Osteocyte (in vitro differentiated cells): ENCODE results near the gene ERRFI1. TPM values are rescaled to one million over a fixed set of nuclear protein-coding genes. Genes with fewer than 3 reads are reported as not detected.
A peak's percentile ranks its signal among the peaks of the same experiment; 100 is the strongest.

Source experiments
- DNase-seq: peaks from one replicate; pipeline ENCODE4 v3.0.0; 2021; ENCODE audit warnings: mixed read lengths; ENCODE audit not compliant: unreplicated experiment; ENCODE audit errors: extremely low spot score
- H3K27ac Mint-ChIP-seq: one replicate; pipeline ENCODE4 v1.8.0; 2021; ENCODE audit warnings: mild to moderate bottlenecking, mixed read lengths; ENCODE audit not compliant: unreplicated experiment
- H3K27me3 Mint-ChIP-seq: one replicate; pipeline ENCODE4 v1.8.0; 2021; ENCODE audit warnings: mixed read lengths; ENCODE audit not compliant: unreplicated experiment
- H3K36me3 Mint-ChIP-seq: one replicate; pipeline ENCODE4 v1.8.0; 2021; ENCODE audit warnings: mixed read lengths; ENCODE audit not compliant: unreplicated experiment
- H3K4me1 Mint-ChIP-seq: one replicate; pipeline ENCODE4 v1.8.0; 2021; ENCODE audit warnings: mixed read lengths; ENCODE audit not compliant: unreplicated experiment
- H3K4me3 Mint-ChIP-seq: one replicate; pipeline ENCODE4 v1.8.0; 2021; ENCODE audit warnings: mild to moderate bottlenecking, moderate library complexity, mixed read lengths; ENCODE audit not compliant: unreplicated experiment
- H3K9me3 Mint-ChIP-seq: one replicate; pipeline ENCODE4 v1.8.0; 2021; ENCODE audit warnings: mixed read lengths; ENCODE audit not compliant: unreplicated experiment
- total RNA-seq: library from RNA; stranded (reverse); gene quantifications from 2 replicates; pipeline ENCODE4 v1.2.1, GENCODE V29; 2021
- TF ChIP-seq, protein P1 (sequence below): fragments of 200-600 bp; sonication (generic); IDR thresholded peaks from 2 replicates; pipeline ENCODE4 v1.5.0; 2021; ENCODE audit warnings: antibody characterized with exemption, mild to moderate bottlenecking, moderate library complexity

Gene ERRFI1
- total RNA-seq, 1 donor from 2014 or later: 96.6 TPM

DNA sequence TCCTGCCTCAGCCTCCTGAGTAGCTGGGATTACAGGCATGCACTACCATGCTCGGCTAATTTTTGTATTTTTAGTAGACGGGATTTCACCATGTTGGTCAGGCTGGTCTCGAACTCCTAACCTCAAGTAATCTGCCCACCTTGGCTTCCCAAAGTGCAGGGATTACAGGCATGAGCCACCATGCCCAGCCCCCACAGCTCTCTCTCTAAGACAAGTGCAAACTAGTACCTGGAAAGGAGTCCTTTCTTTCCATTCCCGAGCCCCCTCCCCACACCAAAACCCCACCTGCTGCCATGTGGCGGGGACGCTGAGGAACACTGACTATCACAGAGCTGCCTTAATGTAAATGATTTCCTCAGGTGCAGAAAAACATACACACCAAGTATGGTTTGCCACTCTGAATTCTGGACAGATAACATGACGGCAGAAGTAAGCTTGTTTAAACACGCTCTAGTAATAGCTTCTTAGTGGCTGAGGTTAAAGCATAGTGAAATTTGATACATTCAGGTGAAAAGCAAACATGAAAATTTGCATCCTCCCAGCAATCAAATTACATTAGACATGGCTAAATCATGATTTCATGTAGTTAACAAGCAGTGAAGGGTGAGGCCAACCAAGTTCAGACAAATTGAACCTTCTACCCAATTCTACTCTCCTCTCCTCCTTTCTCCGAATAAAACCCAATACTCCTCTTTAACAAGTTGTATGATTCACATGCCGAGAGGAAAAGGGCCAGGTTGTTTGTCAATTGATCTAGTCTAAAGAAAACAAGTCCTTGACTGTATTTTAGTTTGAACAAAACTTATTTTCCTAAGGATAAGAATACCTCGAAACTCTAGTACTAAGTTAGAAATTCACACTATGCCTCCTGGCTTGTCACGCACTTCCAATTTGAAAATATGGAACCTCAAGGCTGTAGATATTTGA lies 19.8 kb downstream of the ERRFI1 start:
- H3K27me3 Mint-ChIP-seq: no peaks in the 10 kb centered on the region
- TF ChIP-seq, protein P1, sequence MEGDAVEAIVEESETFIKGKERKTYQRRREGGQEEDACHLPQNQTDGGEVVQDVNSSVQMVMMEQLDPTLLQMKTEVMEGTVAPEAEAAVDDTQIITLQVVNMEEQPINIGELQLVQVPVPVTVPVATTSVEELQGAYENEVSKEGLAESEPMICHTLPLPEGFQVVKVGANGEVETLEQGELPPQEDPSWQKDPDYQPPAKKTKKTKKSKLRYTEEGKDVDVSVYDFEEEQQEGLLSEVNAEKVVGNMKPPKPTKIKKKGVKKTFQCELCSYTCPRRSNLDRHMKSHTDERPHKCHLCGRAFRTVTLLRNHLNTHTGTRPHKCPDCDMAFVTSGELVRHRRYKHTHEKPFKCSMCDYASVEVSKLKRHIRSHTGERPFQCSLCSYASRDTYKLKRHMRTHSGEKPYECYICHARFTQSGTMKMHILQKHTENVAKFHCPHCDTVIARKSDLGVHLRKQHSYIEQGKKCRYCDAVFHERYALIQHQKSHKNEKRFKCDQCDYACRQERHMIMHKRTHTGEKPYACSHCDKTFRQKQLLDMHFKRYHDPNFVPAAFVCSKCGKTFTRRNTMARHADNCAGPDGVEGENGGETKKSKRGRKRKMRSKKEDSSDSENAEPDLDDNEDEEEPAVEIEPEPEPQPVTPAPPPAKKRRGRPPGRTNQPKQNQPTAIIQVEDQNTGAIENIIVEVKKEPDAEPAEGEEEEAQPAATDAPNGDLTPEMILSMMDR: no peak
- no peak for DNase-seq
- H3K9me3 Mint-ChIP-seq: no peaks in the 10 kb centered on the region
- peaks cover 17% of the 10 kb centered on the region for H3K36me3 Mint-ChIP-seq
- H3K27ac Mint-ChIP-seq: peak overlapping the region; percentile 39
- H3K4me1 Mint-ChIP-seq: peaks cover 29% of the 10 kb centered on the region
- H3K4me3 Mint-ChIP-seq: no peak overlapping the region

DNA sequence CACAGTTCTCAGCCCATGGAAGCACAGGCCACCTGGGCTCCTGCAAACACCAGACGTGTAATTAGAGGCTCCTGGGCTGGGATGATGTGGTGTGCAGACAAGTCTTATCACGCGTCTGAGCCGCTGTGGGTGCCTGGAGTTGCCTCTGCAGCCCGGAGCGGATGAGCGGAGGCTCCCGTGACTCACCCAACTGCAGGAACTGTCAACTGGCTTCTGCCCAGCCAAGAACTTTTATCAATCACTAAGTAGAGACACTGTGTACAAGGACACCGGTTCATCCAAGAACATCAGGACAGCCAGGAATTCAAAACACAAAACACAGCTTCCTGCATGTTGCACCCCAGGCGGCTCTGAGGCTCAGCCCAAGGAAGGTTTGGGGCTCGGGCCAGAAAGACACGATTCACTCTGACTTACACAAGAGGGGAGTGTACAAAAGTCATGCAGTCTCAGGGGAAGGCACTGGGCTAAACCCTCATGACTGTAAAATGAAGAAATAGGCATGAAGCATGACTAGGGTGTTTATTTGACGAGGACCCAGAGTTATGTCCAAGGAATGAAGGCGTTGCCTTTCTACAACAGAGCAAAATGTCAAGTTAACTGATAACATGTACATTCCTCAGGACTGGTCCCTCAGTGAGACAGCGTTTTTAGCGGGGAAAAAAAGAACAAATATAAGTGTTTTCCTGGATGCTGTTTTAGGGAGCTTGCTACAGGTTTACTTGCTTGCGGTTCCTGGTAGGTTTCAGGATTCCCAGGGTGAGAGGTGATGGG lies 21.1 kb downstream of the ERRFI1 start:
- TF ChIP-seq, protein P1: no peak
- Mint-ChIP-seq H3K4me1 (peaks cover 29% of the 10 kb centered on the region), H3K27ac (peak overlapping the region; percentile 84), H3K27me3 (no peaks in the 10 kb centered on the region), H3K36me3 (peaks cover 7% of the 10 kb centered on the region), H3K9me3 (no peaks in the 10 kb centered on the region), H3K4me3 (no peak overlapping the region)
- DNase-seq: no peak

DNA sequence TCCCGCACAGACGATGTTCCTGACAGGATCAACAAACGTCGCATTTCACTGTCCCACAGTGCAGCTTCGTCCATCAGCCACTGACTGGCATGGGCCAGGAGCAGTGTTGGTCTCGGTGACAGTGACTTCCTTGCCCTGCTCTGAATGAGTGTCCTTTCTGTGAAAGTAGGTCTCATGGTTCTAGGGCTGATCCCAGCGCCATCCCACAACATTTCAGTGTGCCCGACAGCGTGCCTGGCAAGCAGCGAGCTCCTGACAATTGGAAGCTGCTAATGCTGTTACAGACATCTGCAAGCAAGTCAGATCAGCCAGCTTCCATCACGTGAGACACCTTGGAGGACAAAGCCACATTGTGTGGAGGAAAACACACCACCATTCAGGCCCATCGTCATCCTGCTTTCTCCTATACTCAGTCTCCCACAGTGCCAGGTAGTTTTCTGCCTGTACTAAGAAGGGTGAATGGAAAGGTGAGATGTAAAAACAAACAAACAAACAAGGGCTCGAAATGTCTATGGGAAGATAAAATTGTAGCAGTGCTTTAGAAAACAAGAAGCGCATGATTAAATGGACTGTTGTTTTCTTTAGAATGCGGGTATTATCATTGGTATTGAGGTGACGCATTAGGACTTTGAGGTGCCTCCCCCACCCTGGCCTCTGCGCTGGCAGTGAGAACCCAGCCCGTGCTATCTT lies 21.9 kb downstream of the ERRFI1 start:
- H3K9me3 Mint-ChIP-seq: no peaks in the 10 kb centered on the region
- H3K27ac Mint-ChIP-seq: peak overlapping the region; percentile 84
- H3K4me3 Mint-ChIP-seq: no peak overlapping the region
- DNase-seq: no peak
- peaks cover under 1% of the 10 kb centered on the region for H3K36me3 Mint-ChIP-seq
- H3K27me3 Mint-ChIP-seq: no peaks in the 10 kb centered on the region
- H3K4me1 Mint-ChIP-seq: peaks cover 29% of the 10 kb centered on the region
- TF ChIP-seq, protein P1: no peak

DNA sequence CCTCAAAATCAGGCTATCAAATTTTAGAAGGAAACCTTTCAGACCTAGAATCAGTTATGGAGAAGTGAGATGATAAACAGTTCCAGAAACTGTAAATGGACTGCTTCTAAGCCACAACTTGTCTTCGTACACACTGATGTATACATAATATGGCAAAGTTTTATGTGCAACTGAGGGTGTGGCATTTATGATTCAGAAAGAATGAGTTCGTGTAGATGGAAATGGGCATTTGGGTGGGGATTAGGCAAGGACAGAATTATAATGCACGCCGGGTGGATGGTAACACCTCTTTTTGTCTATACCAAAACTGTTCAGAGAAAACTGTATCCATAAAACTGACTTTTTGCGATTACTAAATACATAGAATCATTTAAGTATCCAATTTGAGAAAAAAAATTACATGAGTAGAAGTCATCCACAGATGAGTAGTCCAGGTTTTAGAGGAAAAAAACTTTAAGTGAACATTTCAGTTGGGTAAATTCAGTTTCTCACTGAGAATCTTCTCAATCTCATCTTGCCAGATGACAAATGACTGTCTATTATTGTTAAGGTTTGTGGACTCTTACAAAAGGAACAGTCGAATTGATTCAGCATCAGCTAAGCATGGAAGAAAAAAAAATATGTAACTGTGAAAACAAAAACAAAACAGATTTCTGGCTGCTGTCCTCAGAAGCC lies 22.5 kb downstream of the ERRFI1 start:
- Mint-ChIP-seq H3K36me3 (no peaks in the 10 kb centered on the region), H3K4me3 (no peak overlapping the region), H3K27me3 (no peaks in the 10 kb centered on the region), H3K27ac (no peak overlapping the region), H3K9me3 (no peaks in the 10 kb centered on the region), H3K4me1 (peaks cover 29% of the 10 kb centered on the region)
- no peak for DNase-seq
- TF ChIP-seq, protein P1: no peak
